ENCODE measurements around the gene DCUN1D3.

DCUN1D3 gene

GRCh38 chr16:20879175-20880040 is 20.8 kb downstream of the DCUN1D3 start:
- no peak overlapping the region for H3K4me3 ChIP-seq (ENCODE audit: low read depth, low read length)
- H3K27me3 ChIP-seq (replicated peaks), result no peaks in the 10 kb centered on the region
- DNase-seq, result no peak
- no peaks in the 10 kb centered on the region for H3K36me3 ChIP-seq (replicated peaks)
- in situ Hi-C loops (cut with HindIII; ENCODE audit: low pct_ligation_motif_present, low sequenced_read_pairs), result no loop called here
- H3K27ac ChIP-seq, result peak overlapping the region; percentile 47
- no peak for TF ChIP-seq CTCF (IDR thresholded peaks at IDR 0.05; ENCODE audit: low read depth, low read length, missing control alignments)

- H3K27ac ChIP-seq, result peak overlapping the region; percentile 47
- H3K36me3 ChIP-seq (replicated peaks), result no peaks in the 10 kb centered on the region
- TF ChIP-seq CTCF (IDR thresholded peaks at IDR 0.05; ENCODE audit: low read depth, low read length, missing control alignments), result no peak
- no peaks in the 10 kb centered on the region for H3K27me3 ChIP-seq (replicated peaks)
- in situ Hi-C loops (cut with HindIII; ENCODE audit: low pct_ligation_motif_present, low sequenced_read_pairs), result no loop called here
- DNase-seq, result no peak
- no peak overlapping the region for H3K4me3 ChIP-seq (ENCODE audit: low read depth, low read length)
Observed at GRCh38 chr16:20878682-20879147, 21.4 kb downstream of the DCUN1D3 start.

- TF ChIP-seq CTCF (IDR thresholded peaks at IDR 0.05; ENCODE audit: low read depth, low read length, missing control alignments), result no peak
- no peak for DNase-seq
- in situ Hi-C loops (cut with HindIII; ENCODE audit: low pct_ligation_motif_present, low sequenced_read_pairs), result no loop called here
- Histone ChIP-seq H3K27ac (no peak overlapping the region), H3K36me3 (replicated peaks) (no peaks in the 10 kb centered on the region), H3K4me3 (ENCODE audit: low read depth, low read length) (no peak overlapping the region), H3K27me3 (replicated peaks) (no peaks in the 10 kb centered on the region)
Observed at GRCh38 chr16:20875355-20875650, 24.9 kb downstream of the DCUN1D3 start.

- Histone ChIP-seq H3K27me3 (replicated peaks) (no peaks in the 10 kb centered on the region), H3K4me3 (ENCODE audit: low read depth, low read length) (no peak overlapping the region), H3K36me3 (replicated peaks) (no peaks in the 10 kb centered on the region), H3K27ac (peak overlapping the region; percentile 46)
- in situ Hi-C loops (cut with HindIII; ENCODE audit: low pct_ligation_motif_present, low sequenced_read_pairs), result no loop called here
- no peak for TF ChIP-seq CTCF (IDR thresholded peaks at IDR 0.05; ENCODE audit: low read depth, low read length, missing control alignments)
- DNase-seq, result no peak
Observed at GRCh38 chr16:20874088-20874581, 26.0 kb downstream of the DCUN1D3 start.

- no peak for DNase-seq
- in situ Hi-C loops (cut with HindIII; ENCODE audit: low pct_ligation_motif_present, low sequenced_read_pairs), result no loop called here
- no peak for TF ChIP-seq CTCF (IDR thresholded peaks at IDR 0.05; ENCODE audit: low read depth, low read length, missing control alignments)
- no peaks in the 10 kb centered on the region for H3K27me3 ChIP-seq (replicated peaks)
- H3K4me3 ChIP-seq (ENCODE audit: low read depth, low read length), result no peak overlapping the region
- no peaks in the 10 kb centered on the region for H3K36me3 ChIP-seq (replicated peaks)
- peak overlapping the region; percentile 46 for H3K27ac ChIP-seq
Observed at GRCh38 chr16:20873331-20873730, 26.8 kb downstream of the DCUN1D3 start.
